Subcutaneous adipose tissue (tissue), 4 donors: ENCODE measurements around the gene TMBIM4. TPM values are rescaled to one million over a fixed set of nuclear protein-coding genes. Genes with fewer than 3 reads are reported as not detected.

ENCODE experiments used
- CTCF ChIP-seq: fragments of 450-650 bp; IDR thresholded peaks from one replicate; pipeline ENCODE4 v1.5.1; 2016; ENCODE audit warnings: low read depth, mild to moderate bottlenecking, control low read depth, antibody characterized with exemption, moderate library complexity
- total RNA-seq, 4 donors: library from RNA; depleted of rRNA; stranded (reverse); fragments of >200 nt; gene quantifications; one replicate each; pipeline ENCODE4 v1.1.0, GENCODE V29; 2016

TMBIM4 gene
- total RNA-seq, 4 donors from 2014 or later = 179 to 309 (median 205) TPM

GRCh38 chr12:66168410-66168809 is 1.4 kb downstream of the TMBIM4 start:
- TF ChIP-seq CTCF = no peak

DNA sequence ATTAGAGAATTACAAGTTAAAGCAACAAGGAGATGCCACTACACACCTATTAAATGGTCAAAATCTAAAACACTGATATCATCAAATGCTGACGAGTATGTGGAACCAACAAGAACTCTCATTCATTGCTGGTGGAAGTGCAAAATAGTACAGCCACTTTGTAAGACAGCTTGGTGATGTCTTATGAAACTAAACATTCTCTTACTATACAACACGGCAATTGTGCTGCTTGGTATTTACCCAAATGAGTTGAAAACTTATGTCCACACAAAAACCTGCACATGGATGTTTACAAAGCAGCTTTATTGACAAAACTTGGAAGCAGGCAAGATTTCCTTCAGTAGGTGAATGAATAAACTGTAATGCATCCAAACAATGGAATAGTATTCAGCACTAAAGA is 3.2 kb downstream of the TMBIM4 start:
- no peak for TF ChIP-seq CTCF

- no peak for TF ChIP-seq CTCF
Measured at GRCh38 chr12:66165141-66165540, 4.7 kb downstream of the TMBIM4 start.

- no peak for TF ChIP-seq CTCF
Measured at GRCh38 chr12:66164349-66164821, 5.4 kb downstream of the TMBIM4 start.

DNA sequence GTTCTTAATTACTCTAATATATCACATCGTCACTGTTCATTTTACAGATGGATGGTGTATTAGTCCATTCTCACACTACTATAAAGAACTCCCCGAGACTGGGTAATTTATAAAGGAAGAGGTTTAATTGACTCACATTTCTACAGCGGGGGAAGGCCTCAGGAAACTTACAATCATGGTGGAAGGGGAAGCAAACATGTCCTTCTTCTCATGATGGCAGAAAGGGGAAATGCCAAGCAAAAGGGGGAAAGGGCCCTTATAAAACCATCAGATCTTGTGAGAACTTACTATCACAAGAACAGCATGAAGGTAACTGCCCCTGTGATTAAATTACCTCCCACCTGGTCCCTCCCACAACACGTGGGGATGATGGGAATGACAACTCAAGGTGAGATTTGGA is 6.5 kb downstream of the TMBIM4 start:
- TF ChIP-seq CTCF = no peak

DNA sequence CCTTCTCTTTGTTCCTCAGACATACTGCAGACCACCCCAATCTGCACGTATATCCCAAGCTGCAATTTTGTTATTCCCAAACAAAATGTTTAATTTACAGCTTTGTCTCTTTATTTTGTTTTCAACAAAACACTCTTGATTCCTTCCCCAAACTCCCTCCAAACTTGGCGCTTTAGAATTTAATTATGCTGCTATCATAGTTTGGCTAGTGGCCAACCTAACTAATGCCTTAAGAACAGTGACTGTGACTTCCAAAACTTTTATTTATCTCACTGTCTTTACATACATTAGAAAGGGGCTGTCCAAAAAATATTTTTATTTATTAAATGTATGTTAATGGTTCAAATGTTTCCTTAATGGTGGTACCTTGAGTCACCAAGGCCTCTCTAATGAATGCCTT is 7.1 kb downstream of the TMBIM4 start:
- TF ChIP-seq CTCF = no peak

DNA sequence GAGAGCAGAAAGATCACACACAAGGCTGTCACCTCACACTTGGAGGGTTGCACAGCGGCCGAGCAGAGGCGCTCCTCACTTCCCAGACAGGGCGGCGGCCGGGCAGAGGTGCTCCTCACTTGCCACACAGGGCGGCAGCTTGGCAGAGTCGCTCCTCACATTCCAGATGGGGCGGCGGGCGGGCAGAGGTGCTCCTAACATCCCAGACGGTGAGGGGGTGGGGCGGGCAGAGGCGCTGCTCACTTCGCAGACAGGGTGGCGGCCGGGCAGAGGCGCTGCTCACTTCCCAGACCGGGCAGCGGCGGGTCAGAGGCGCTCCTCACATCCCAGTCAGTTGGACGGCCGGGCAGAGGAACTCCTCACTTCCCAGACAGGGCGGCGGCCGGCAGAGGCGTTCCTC is 9.1 kb downstream of the TMBIM4 start:
- TF ChIP-seq CTCF = no peak
